OCI-LY3 (cell line): ENCODE measurements around the gene TLR9.

Experiments used
- EZH2phosphoT487 ChIP-seq: fragments of 200-600 bp; shearing (Covaris generic); IDR thresholded peaks from 2 replicates; pipeline ENCODE4 v1.6.1; 2018; ENCODE audit warnings: antibody characterized with exemption, mixed run types, low read depth
- TF ChIP-seq, protein P1 (sequence below): fragments of 200-600, 300-600 bp; sonication (generic); IDR thresholded peaks from 2 replicates; pipeline ENCODE4 v1.5.1; 2014; ENCODE audit warnings: antibody characterized with exemption, low read length, low read depth

DNA sequence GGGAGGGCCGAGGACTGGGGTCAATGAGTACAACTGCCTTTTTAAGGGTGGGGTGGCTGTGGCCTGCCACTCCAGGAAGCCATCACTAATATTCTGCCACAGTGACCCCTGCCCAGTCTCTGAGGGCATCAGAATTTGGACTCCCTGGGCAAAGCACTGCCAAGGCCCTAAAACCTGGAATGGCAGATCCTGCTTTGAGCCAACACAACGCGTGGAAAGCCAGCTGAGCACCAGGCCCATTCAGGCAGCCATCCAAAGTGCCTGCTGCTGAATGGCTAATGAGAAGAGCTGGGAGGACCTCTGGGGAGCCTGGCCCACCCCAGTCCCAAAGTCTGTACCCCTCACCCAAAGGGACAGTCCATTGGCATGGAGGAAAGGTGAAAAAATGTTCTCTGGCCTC is 8.5 kb upstream of the TLR9 start:
- no peak for TF ChIP-seq EZH2phosphoT487
- TF ChIP-seq, protein P1, sequence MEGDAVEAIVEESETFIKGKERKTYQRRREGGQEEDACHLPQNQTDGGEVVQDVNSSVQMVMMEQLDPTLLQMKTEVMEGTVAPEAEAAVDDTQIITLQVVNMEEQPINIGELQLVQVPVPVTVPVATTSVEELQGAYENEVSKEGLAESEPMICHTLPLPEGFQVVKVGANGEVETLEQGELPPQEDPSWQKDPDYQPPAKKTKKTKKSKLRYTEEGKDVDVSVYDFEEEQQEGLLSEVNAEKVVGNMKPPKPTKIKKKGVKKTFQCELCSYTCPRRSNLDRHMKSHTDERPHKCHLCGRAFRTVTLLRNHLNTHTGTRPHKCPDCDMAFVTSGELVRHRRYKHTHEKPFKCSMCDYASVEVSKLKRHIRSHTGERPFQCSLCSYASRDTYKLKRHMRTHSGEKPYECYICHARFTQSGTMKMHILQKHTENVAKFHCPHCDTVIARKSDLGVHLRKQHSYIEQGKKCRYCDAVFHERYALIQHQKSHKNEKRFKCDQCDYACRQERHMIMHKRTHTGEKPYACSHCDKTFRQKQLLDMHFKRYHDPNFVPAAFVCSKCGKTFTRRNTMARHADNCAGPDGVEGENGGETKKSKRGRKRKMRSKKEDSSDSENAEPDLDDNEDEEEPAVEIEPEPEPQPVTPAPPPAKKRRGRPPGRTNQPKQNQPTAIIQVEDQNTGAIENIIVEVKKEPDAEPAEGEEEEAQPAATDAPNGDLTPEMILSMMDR, result no peak
